T-helper 22 cell (primary cell): Measurements from ENCODE around the gene ADAMTS6.

Experiments used
- DNase-seq: peaks from one replicate; pipeline ENCODE4 v3.0.0-alpha.2; 2020; ENCODE audit warnings: low read depth

ADAMTS6 gene

GRCh38 chr5:65144136-65144871 is 337.4 kb downstream of the ADAMTS6 start:
- no peak for DNase-seq

DNA sequence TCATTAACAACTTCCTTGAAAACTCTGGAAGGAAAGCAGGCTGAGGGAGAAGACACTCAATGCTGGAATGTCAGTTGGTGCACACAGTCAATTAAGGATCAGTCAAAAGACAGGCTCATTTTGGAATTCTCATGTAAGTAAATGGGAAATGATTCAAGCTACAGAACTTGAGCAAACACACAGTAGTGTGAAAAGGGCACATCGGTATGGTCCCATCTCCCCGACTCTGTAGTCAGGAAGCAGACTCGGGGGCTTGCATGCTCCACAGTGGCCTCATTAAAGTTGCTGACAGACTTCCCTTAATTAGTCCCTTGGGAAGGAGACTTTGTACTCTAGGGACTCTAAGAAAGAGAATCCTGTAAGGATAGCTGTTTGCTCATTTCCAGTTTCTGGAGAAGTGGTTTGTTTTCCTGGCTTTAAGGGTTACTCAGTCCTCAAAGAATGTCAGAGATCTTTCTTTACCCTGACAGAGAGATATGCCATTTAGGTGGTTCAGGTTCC is 339.2 kb downstream of the ADAMTS6 start:
- no peak for DNase-seq

GRCh38 chr5:65142016-65142415 is 339.7 kb downstream of the ADAMTS6 start:
- DNase-seq = no peak

- no peak for DNase-seq
Measured at GRCh38 chr5:65141493-65141892, 340.2 kb downstream of the ADAMTS6 start.

GRCh38 chr5:65137631-65138030 is 344.1 kb downstream of the ADAMTS6 start:
- DNase-seq = no peak

GRCh38 chr5:65133477-65134110 is 348.1 kb downstream of the ADAMTS6 start:
- DNase-seq = no peak

DNA sequence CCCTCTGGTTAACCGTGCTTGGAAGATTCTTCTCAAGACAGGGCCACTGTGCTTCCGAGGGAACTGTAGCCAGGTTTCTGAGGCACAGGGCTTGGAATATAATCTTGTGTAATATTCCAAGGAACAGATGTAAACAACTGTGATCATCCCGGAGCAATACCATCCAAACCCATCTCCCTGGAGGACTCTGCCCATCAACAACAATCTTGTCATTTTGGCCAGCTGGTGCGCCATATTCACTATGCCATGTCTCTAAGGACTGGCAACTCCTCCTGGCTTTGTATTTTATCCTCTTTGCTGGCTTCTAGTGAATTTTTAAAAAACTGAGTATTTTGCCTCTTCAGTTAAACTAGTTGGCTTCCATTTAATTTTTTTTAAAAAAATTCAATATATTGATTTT is 349.3 kb downstream of the ADAMTS6 start:
- no peak for DNase-seq

GRCh38 chr5:65128226-65128625 is 353.5 kb downstream of the ADAMTS6 start:
- no peak for DNase-seq

DNA sequence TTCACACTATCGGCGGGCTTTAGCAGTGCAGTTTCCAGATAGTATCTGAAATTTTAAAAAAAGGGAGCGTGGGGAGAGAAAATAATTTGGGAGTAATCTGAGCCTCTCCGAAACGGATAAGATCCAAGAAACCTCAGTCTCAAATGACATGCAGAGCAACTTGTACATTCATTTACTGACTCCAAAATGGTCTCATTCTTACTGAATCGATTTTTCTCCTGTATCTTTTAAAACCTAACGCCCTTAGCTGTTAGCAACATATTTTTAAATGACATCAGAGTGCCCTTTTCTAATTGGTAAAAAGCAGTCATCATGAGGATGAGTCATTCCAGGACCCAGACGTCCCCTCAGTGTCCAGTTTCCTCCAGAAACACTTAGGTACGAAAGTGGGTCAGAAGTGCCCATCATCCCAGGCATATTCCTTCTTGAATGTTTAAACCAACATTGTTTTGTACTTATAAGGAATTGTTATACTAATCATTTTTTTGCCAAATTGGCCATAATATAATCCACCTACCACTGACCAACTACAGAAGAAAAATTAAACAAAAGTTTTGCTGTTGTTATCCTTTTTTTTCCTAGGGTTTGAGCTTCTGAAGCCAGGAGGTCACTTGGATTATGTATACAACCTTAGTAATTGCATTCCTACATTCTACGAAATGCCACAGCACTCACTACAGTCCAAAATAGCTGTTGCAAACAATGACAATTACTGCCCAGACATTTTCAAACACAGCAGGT is 354.4 kb downstream of the ADAMTS6 start:
- no peak for DNase-seq

DNA sequence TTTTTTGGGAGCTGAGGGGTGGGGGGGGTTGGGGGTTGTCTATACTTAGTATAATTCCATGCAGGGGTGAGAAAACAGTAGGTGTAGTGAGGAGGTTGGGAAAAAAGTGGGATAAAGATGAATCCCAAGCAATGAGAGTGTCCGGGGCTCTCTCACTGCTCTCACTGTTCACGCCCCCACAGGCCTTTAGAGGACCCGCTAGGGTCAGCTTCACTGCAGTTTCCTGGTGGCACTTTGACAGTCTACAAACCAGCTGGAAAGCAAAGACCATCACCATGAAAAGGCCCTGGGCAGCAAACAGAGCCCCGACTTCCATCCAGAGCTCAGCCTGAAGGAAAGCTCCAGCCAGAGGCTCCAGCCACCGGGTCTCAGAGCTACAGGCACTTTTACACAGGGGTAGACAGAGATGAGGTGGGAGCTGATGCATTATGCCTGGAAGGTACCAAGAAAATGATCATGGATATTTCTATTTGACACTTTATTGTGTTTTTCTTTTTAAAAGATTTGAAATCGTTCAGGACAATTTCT is 355.1 kb downstream of the ADAMTS6 start:
- no peak for DNase-seq

DNA sequence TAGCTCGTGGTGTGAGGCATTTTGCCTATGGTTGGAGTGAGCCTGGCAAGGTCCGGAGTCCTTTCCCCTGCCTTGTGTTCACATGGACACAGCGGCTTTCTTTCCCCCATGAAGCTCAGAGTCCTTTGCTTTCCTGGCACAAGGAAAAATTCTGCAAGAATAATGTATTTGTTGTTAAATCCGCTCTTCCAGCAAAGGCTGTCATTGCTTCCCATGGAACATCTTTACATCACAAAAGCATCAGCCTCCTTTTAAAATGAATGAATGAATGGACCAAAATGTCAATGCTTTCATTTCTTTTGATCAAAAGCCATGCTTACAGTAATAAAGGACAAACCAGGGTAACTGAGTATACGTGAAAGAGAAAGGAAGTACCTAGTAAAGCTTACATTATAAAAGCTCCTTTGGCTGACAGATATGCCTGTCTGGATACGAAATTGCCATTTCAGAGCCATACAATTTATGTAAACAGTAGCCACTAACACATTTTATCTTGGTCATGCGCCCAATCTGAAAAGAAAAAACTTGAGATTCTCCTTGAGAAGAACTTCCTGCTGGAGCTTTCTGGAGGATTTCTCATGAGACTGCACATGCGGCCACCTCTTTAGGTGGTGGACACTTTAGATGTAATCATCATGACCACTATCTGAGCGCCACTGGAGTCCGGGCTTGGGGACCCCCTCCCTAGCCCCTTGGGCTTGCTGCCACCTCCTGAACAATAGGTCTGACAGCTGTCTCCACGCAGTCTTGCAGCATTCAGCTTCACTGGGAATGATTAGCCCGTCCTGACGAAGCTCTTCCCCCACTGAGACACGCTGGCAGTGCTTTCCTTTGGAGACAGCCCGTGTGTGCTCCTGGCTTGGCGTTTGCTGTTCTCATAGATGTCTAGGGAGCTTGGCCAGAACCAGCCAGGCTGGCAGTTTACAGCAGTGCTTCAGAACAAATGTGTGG is 355.9 kb downstream of the ADAMTS6 start:
- DNase-seq = no peak

GRCh38 chr5:65121880-65122436 is 359.8 kb downstream of the ADAMTS6 start:
- no peak for DNase-seq

GRCh38 chr5:65120371-65120967 is 361.3 kb downstream of the ADAMTS6 start:
- no peak for DNase-seq

- no peak for DNase-seq
Measured at GRCh38 chr5:65117525-65117924, 364.2 kb downstream of the ADAMTS6 start.

DNA sequence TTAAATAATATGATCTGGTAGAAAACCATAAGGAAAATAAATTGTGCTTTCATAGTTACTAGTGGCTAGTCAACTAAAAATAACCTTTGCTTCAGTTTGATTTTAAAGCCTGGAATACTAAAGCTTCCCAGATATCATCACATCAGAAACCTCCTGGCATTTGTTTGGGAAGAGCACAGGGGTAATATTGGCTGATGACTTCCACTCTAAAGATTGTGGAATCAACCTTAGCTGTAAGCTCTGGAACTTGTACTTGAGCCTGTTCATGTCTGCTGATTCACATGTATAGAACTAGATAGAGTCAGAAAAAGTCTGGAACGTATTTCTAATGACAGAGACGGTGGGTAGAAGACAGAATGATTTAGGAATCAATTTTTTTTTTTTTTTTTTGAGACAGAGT is 367.9 kb downstream of the ADAMTS6 start:
- no peak for DNase-seq

- DNase-seq = no peak
Measured at GRCh38 chr5:65111961-65112658, 369.6 kb downstream of the ADAMTS6 start.

GRCh38 chr5:65108786-65109743 is 372.7 kb downstream of the ADAMTS6 start:
- no peak for DNase-seq

- DNase-seq = no peak
Measured at GRCh38 chr5:65105301-65105700, 376.4 kb downstream of the ADAMTS6 start.

DNA sequence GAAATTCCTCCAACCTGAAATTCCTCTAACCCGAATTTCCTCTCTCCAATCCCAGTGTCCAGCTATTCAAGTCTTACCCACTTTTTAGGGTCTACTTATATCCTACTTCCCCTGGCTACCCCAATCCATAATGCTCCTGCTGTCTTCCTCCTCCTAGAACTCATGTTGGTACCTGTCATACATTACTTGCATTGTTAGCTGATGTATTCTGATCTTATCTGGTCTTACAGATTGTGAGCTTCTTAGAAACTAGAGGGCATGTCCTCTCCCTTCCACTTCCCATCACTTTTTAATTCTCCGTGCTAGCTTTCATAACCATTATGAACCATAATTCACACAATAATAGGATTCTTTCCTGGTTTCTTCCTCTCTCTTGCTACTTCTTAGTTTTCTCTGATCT is 376.9 kb downstream of the ADAMTS6 start:
- no peak for DNase-seq
